ENCODE measurements around the gene HOXA10.

HOXA10 gene

GRCh38 chr7:27166531-27167505, 7.3 kb downstream of the HOXA10 start:
- no peaks in the 10 kb centered on the region for H3K4me1 ChIP-seq (ENCODE audit: insufficient read depth, low read length)
- H3K9ac ChIP-seq (ENCODE audit: low read length), result peak overlapping the region; percentile 88
- peak overlapping the region; percentile 74 to 96 for H3K4me3 ChIP-seq (ENCODE audit: low read depth in 1 of 2, low read length in 2 of 2)

GRCh38 chr7:27165996-27166530, 8.1 kb downstream of the HOXA10 start:
- Histone ChIP-seq H3K9ac (ENCODE audit: low read length) (peak overlapping the region; percentile 88), H3K4me3 (ENCODE audit: low read depth in 1 of 2, low read length in 2 of 2) (peak overlapping the region; percentile 74 to 96), H3K4me1 (ENCODE audit: insufficient read depth, low read length) (no peaks in the 10 kb centered on the region), H3K27me3 (ENCODE audit: control insufficient read depth in 1 of 2, insufficient read depth in 2 of 2, low read length in 2 of 2) (peaks cover 0 to 21% of the 10 kb centered on the region in 2 donors), H3K9me3 (ENCODE audit: low read length) (no peaks in the 10 kb centered on the region), H3K27ac (ENCODE audit: low read depth, low read length) (peak overlapping the region; percentile 100), H3K36me3 (ENCODE audit: insufficient read depth, low read length) (no peaks in the 10 kb centered on the region)

More at GRCh38 chr7:27166531-27167505, 7.3 kb downstream of the HOXA10 start:
- H3K27ac ChIP-seq (ENCODE audit: low read depth, low read length), result peak overlapping the region; percentile 100
- H3K27me3 ChIP-seq (ENCODE audit: control insufficient read depth in 1 of 2, insufficient read depth in 2 of 2, low read length in 2 of 2), result peaks cover 0 to 21% of the 10 kb centered on the region in 2 donors
- peaks cover 7% of the 10 kb centered on the region for H3K36me3 ChIP-seq (ENCODE audit: insufficient read depth, low read length)
- H3K9me3 ChIP-seq (ENCODE audit: low read length), result no peaks in the 10 kb centered on the region

DNA sequence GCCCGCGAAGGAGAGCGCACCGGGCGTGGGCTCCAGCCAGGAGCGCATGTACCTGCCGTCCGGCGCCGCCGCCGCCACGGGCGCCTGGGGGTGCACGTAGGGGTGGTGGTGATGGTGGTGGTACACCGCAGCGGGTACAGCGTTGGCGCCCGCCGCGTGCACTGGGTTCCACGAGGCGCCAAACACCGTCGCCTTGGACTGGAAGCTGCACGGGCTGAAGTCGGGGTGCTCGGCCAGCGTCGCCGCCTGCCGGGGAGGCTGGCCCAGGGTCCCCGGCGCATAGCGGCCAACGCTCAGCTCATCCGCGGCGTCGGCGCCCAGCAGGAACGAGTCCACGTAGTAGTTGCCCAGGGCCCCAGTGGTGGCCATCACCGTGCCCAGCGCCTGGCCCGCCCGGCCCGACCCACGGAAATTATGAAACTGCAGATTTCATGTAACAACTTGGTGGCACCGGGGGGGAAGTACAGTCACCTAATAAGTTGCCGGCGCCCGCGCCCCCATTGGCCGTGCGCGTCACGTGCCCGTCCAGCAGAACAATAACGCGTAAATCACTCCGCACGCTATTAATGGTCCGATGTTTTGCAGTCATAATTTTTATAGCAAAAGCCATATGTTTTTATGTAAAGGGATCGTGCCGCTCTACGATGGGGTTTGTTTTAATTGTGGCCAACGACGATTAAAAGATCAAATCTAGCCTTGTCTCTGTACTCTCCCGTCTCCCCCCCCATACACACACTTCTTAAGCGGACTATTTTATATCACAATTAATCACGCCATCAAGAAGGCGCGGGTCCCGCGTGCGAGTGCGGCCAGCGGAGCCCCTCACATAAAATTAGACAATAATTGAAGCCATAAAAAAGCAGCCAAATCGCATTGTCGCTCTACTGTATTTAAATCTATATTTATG, 8.8 kb downstream of the HOXA10 start, which contains the start of gene HOXA9:
Gene HOXA9, minus strand, starts transcription at position 449 of the 907 bp plus-strand sequence. Its CDS starts 80 bp downstream, at position 369.
- Histone ChIP-seq H3K4me1 (ENCODE audit: insufficient read depth, low read length) (no peaks in the 10 kb centered on the region), H3K27me3 (ENCODE audit: control insufficient read depth in 1 of 2, insufficient read depth in 2 of 2, low read length in 2 of 2) (peaks cover 0 to 21% of the 10 kb centered on the region in 2 donors), H3K4me3 (ENCODE audit: low read depth in 1 of 2, low read length in 2 of 2) (peak within 1 kb of the TSS; percentile 74 to 96), H3K9ac (ENCODE audit: low read length) (peak within 1 kb of the TSS; percentile 88), H3K36me3 (ENCODE audit: insufficient read depth, low read length) (no peaks in the 10 kb centered on the region), H3K9me3 (ENCODE audit: low read length) (no peaks in the 10 kb centered on the region), H3K27ac (ENCODE audit: low read depth, low read length) (peak within 1 kb of the TSS; percentile 100)

GRCh38 chr7:27164367-27165088, 9.6 kb downstream of the HOXA10 start:
- Histone ChIP-seq H3K4me1 (ENCODE audit: insufficient read depth, low read length) (no peaks in the 10 kb centered on the region), H3K9me3 (ENCODE audit: low read length) (no peaks in the 10 kb centered on the region), H3K9ac (ENCODE audit: low read length) (peak overlapping the region; percentile 62), H3K27ac (ENCODE audit: low read depth, low read length) (peak overlapping the region; percentile 100), H3K36me3 (ENCODE audit: insufficient read depth, low read length) (no peaks in the 10 kb centered on the region), H3K4me3 (ENCODE audit: low read depth in 1 of 2, low read length in 2 of 2) (peak overlapping the region; percentile 74 to 96), H3K27me3 (ENCODE audit: control insufficient read depth in 1 of 2, insufficient read depth in 2 of 2, low read length in 2 of 2) (peaks cover 0 to 21% of the 10 kb centered on the region in 2 donors)

- Histone ChIP-seq H3K9ac (ENCODE audit: low read length) (peak overlapping the region; percentile 62), H3K4me1 (ENCODE audit: insufficient read depth, low read length) (no peaks in the 10 kb centered on the region), H3K9me3 (ENCODE audit: low read length) (no peaks in the 10 kb centered on the region), H3K4me3 (ENCODE audit: low read depth in 1 of 2, low read length in 2 of 2) (peak overlapping the region; percentile 74 to 96), H3K27ac (ENCODE audit: low read depth, low read length) (peak overlapping the region; percentile 100), H3K36me3 (ENCODE audit: insufficient read depth, low read length) (no peaks in the 10 kb centered on the region), H3K27me3 (ENCODE audit: control insufficient read depth in 1 of 2, insufficient read depth in 2 of 2, low read length in 2 of 2) (peaks cover 0 to 21% of the 10 kb centered on the region in 2 donors)
Observed at GRCh38 chr7:27164045-27164366, 10.1 kb downstream of the HOXA10 start.

DNA sequence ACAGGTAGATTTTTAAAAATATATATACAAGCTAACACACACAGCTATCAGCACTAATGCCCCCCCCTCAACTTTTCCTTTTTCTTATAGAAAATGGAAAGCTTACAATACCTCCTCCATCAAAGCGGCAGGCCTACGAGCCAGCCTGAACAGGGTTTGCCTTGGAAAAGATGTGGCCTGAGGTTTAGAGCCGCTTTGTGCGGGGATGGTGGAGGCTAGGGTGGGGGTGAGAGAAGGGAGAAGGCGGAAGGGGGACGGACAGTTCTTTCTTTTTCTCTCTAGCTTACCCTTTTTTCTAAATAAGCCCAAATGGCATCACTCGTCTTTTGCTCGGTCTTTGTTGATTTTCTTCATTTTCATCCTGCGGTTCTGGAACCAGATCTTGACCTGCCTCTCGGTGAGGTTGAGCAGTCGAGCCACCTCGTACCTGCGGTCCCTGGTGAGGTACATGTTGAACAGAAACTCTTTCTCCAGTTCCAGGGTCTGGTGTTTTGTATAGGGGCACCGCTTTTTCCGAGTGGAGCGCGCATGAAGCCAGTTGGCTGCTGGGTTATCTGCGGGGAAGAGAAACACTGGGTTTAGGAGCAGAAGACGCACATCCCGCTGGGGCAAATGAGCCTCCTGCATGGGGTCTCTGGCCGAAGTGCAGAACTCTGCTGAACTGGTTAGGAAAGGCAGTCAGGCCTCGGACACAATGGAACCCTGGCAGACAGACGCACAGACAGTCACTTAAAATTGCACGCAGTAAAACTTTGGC, 10.7 kb downstream of the HOXA10 start:
- peak overlapping the region; percentile 100 for H3K27ac ChIP-seq (ENCODE audit: low read depth, low read length)
- peak overlapping the region; percentile 62 for H3K9ac ChIP-seq (ENCODE audit: low read length)
- H3K9me3 ChIP-seq (ENCODE audit: low read length), result no peaks in the 10 kb centered on the region
- peaks cover 0 to 21% of the 10 kb centered on the region in 2 donors for H3K27me3 ChIP-seq (ENCODE audit: control insufficient read depth in 1 of 2, insufficient read depth in 2 of 2, low read length in 2 of 2)
- no peaks in the 10 kb centered on the region for H3K4me1 ChIP-seq (ENCODE audit: insufficient read depth, low read length)
- H3K4me3 ChIP-seq (ENCODE audit: low read depth in 1 of 2, low read length in 2 of 2), result peak overlapping the region; percentile 74 to 96
- H3K36me3 ChIP-seq (ENCODE audit: insufficient read depth, low read length), result no peaks in the 10 kb centered on the region

GRCh38 chr7:27162561-27163287, 11.4 kb downstream of the HOXA10 start:
- Histone ChIP-seq H3K4me3 (ENCODE audit: low read depth in 1 of 2, low read length in 2 of 2) (peak overlapping the region; percentile 74 to 96), H3K9me3 (ENCODE audit: low read length) (no peaks in the 10 kb centered on the region), H3K27ac (ENCODE audit: low read depth, low read length) (peak overlapping the region; percentile 76), H3K9ac (ENCODE audit: low read length) (peak overlapping the region; percentile 62), H3K4me1 (ENCODE audit: insufficient read depth, low read length) (no peaks in the 10 kb centered on the region), H3K27me3 (ENCODE audit: control insufficient read depth in 1 of 2, insufficient read depth in 2 of 2, low read length in 2 of 2) (peaks cover 0 to 21% of the 10 kb centered on the region in 2 donors), H3K36me3 (ENCODE audit: insufficient read depth, low read length) (no peaks in the 10 kb centered on the region)

DNA sequence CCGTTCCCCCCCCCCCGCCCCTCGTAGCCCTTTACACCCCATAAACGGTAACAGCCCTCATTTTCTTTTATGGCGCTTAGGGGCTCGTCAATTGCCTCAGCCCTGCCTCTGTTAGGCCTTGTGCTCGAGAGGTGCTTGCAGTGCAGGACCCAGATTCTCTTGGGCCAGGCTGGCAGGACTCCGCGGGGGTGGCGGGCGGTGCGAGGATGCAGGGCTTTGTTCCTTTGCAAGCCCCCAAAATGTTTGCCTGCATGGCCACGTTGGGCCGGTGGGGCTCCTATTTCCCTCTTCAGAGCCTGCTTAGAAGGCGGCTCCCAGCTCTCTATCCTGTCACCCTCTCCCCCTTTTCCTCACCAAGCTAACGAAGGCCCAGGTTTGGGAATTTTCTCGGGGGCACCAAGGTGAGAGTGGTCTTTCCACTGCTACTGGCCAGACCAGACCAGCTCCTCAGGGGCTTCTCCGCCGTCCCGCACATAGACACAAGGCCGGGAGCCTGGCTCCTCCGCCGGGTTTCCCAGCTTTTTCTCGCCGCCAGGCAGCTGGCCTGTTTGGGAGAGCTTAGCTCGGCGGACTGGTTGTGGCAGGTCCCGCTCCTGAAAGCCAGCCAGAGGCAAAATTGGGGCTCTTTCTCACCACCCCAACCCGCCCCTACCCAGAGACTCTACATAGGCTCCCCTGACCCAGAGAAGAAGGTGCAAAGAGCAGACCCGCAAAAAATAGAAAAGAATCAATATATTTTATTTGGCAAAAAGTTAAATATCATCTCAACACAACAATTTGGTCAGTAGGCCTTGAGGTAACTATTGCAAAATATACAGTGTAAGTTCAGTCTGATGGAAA, 12.2 kb downstream of the HOXA10 start:
- no peak overlapping the region for H3K9ac ChIP-seq (ENCODE audit: low read length)
- peak overlapping the region; percentile 76 for H3K27ac ChIP-seq (ENCODE audit: low read depth, low read length)
- peaks cover 0 to 20% of the 10 kb centered on the region in 2 donors for H3K27me3 ChIP-seq (ENCODE audit: control insufficient read depth in 1 of 2, insufficient read depth in 2 of 2, low read length in 2 of 2)
- H3K4me1 ChIP-seq (ENCODE audit: insufficient read depth, low read length), result peaks cover 5% of the 10 kb centered on the region
- peak overlapping the region; percentile 74 to 96 for H3K4me3 ChIP-seq (ENCODE audit: low read depth in 1 of 2, low read length in 2 of 2)
- H3K36me3 ChIP-seq (ENCODE audit: insufficient read depth, low read length), result no peaks in the 10 kb centered on the region
- H3K9me3 ChIP-seq (ENCODE audit: low read length), result no peaks in the 10 kb centered on the region

DNA sequence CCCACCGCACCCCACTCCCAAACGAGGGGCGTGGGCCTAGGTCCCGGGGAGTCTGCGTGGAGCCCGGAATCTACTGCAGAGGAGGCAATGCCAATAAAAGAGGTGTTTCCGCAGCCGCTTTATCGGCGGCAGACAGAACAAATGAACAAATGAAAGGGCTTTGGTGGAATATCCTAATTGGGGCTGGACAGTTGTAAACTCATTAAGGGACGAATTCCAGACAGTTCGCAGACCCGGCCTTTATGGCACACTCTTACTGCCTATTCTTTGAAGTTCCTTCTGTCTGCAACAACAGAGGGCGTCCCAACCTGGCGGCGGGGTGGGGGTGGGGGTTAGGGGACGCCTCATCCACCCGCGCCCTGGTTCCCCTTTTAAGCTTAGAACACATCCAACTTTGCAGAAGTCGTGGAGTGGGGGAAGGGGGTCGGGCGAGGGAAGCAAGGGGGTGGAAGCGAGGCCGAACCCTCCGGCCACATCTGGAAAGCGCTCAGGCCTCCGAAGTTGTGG, 12.9 kb downstream of the HOXA10 start:
- Histone ChIP-seq H3K4me3 (ENCODE audit: low read depth in 1 of 2, low read length in 2 of 2) (peak overlapping the region; percentile 38 to 71), H3K9me3 (ENCODE audit: low read length) (no peaks in the 10 kb centered on the region), H3K27me3 (ENCODE audit: control insufficient read depth in 1 of 2, insufficient read depth in 2 of 2, low read length in 2 of 2) (peaks cover 0 to 13% of the 10 kb centered on the region in 2 donors), H3K27ac (ENCODE audit: low read depth, low read length) (peak overlapping the region; percentile 64), H3K36me3 (ENCODE audit: insufficient read depth, low read length) (no peaks in the 10 kb centered on the region), H3K4me1 (ENCODE audit: insufficient read depth, low read length) (peaks cover 6% of the 10 kb centered on the region), H3K9ac (ENCODE audit: low read length) (peak overlapping the region; percentile 14)

Measured in muscle layer of colon (tissue), 2 donors.